DMS 273 (cell line): ENCODE data around the gene CCDC39.
A peak's percentile ranks its signal among the peaks of the same experiment; 100 is the strongest.

Experiments used
- DNase-seq: peaks from one replicate; lab custom pipeline; 2025; ENCODE audit not compliant: unreplicated experiment; lab: John Stamatoyannopoulos, UW

Gene CCDC39

DNA sequence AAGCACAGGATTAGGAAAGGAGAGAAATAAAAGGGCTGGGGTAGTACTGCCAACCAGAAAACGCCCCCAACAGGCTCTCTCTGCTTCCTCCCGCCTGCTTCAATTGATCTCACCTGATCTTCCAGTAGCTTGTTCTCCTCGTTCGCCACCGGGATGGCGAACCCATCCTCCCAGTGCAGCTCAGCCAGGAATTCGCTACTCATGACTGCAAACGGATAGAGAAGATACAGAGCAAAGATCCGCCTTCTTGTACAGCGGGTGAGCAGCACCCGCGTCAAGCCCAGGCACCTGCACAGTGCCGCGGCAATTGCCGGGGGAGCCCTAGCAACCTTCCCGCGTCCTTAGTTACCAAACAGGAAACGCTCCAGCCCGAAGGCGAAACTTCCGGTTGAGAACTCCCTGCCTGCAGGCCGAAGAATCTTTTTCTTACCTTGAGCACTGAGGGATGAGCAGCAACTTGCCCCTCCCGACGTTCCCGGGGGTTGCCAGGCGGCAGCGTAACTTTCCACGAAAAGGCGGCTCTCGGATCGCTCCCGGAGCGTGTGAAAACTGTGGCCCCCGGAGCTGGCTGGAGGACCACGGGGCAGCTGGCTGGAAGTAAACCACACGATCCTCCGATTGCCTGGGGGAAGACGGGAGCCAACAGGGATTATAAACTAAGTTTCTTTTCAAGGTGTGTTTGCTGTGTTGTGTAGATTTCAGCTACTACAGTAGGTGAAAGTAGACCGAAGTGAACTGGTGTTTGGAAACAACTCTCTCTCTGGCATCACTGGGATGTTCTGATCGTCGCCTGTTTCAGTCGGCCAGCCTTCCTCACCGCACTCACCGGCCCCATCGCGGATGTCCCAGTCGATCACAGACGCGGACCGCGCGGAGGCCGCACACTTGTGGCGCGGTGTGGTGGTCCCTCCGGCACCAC lies at the start of gene CCDC39:
Gene CCDC39 (minus strand): TSS at position 312 of the 919 bp plus-strand sequence. CDS start 109 bp downstream, at position 203.
- peak; percentile 92 for DNase-seq

DNA sequence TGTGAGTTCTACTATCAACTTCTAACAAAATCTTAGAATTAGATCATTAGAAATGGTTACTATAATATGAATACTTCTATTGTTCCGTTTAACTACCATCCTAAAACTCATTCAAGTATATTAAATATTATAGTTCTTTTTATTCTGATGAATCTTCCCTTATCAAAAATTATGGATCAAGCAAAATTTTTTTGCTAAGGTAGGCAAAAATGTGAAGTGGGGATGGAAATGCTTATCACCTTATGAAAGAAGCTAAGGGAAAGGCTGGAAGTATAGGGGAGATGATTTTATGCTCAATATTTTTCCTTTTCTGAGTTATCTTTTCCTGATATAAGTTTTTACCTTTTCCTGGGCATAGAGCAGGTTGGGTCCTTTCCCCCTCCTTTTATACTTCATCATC lies 40.7 kb upstream of the CCDC39 start:
- no peak for DNase-seq

DNA sequence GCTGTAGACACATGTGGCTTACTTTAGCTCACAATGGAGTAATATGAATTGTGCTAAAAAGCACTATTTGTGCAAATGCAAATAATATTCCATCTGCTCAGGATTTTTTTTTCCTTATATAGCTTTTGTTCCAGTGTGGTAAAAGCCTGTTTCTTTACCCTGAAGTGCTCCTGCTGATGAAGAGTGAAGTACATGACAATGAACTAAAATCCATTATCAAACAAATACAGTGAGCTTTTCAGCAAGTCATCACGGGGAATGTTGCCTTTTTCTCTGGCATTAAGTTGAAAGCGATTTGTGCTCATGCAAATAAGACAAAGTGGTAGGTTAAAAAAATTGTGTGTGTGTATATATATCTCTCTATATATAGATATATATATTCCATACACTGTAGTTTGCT lies 28.6 kb upstream of the CCDC39 start:
- no peak for DNase-seq

DNA sequence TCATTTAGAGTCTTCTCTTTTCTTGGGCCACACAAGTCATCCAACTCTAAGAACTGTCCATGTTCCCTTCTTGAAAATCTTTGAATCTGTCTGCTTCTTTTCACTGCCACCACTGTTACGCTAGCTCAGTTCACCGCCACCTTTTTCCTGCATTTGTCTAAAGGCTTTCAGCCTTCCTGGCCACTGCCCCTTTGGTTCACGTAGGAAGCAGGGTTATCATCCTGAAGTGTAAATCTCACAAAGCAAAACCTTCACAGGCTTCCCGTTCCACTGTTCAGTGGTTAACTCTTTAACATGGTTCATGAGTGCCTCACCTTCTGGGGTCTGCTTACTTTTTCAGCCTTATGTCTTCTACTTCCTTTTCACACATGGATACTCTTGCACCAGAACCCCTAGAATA lies 26.3 kb upstream of the CCDC39 start:
- no peak for DNase-seq

DNA sequence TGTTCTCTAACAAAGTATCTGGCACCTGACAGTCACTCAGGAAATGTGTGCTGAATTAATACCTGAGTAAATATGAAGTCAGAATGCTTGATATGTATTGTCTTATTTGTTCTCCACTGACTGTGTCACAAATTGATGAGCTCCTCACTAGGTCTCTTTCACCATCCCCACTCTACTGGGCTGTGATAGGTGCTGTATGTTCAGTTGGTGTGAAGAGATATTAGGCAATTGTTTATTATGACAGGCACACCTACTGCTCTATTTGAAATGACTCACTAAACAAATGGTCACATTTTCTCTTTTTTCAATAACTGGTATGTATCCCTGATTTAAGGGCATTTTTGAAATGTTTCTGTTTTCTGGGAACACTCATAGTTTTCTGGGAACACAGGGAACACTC lies 25.2 kb upstream of the CCDC39 start:
- no peak for DNase-seq

DNA sequence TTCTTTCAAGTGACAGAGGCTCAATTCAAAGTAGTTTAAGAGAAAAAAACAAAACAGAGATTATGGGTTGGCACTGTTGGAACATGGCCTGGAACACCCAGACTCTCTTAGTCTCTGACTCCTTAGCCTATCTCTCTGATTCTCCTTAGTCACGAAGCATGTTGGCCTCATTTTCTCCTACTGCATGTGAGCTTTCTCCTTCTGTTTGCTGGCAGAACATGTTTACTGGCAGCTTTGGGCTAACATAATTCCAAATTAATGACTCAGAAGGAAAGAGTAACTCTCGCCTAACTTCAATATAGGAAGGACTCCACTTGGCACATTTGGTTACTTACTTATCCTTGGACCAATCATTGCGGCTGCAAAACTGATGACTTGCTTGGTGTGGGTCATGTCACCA lies 21.7 kb upstream of the CCDC39 start:
- DNase-seq = no peak

DNA sequence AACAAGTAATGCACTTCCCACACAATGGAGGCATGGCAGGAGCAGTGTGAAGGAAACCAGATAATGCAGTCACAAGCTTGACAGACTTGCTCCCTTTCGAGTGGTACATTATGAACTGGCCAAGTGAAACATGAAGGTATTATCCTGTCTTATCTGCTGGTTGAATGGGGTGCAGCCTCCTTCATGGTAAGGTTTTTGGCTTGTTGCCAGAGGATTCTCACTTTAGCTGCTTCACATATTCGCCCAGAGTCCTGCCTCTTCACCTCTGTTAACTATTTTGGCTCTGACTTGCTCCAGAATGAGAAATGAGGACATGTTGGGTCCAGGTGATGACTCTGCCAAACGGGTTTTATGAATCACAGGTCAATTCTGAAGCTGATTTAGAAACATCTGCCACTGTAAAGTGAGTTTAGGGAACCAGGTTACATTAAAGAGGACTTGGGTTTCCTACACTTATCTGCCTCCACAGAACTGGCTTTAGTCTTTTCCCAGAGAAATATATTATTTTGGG lies 19.5 kb upstream of the CCDC39 start:
- DNase-seq = no peak

DNA sequence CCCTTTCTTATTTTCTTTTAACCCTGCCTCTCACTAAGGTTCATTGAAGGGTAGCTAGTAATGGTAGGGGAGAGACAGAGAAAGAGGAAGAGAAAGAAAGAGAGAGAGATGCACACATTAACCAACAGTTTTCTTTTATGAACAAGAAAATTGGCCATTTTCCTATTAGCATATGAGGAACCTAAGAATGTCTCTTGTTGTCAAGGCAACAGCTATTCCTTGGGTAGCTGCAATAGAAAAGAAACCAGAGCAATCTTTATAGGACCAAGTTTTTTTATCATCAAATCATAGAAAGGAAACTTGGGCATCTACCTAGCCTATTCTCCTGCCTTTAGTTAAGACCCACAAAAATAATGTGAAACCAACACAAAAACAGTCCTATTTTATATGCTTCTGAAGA lies 15.0 kb upstream of the CCDC39 start:
- no peak for DNase-seq

DNA sequence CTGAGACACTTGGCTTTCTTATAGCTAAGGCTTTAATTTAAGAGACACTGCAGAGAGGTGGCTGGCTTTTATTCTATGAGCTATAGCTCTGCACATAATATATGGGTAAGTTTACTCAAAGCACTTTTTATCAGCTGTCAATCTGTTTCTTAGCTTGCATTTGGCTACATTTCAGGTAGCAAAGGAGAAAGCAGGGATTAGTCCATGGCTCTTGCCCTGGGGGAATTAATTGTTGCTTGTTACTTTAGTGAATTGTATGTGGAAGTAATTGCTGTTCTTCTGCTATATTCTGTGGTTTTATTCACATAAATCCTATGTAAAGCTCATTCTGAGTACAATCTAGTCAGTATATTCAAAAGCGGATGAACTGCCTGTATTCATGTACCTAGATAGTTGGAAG lies 14.4 kb upstream of the CCDC39 start:
- no peak for DNase-seq

DNA sequence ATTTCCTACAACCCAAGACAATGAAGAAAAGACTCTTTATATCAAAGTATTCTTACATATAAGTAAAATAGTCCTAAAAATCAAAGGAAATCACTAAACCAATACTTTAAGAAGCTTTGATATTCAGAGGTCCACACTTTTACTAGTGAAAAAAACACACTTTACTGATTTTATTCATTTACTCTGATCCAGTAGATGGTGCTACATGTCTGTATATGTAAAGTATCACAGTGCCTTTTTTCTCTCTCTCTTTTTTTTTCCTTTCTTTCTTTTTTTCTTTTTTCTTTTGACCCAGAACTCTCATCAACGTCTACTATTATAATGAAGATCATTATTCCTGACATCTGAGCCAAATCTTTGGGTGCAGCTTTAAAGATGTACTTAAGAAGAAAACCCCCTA lies 10.8 kb upstream of the CCDC39 start:
- DNase-seq = peak; percentile 21

DNA sequence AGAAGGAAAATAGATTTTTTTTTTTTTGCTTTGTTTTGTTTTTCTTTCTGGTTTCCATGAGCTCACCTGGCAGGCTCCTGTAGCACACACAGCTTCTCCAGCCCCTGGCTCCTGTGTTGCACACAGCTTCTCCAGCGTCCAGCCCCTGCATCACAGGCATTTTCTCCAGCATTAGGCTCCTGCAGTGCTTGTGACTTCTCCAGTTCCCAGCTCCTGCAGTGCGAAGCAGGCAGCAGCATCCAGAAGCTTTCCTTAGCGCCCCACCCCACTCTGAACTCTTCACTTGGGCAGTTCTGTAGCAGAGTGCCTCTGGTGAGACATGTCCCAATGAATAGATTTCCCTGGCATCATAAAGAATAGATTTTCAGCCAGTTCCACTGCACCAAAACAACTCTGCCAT lies 5.5 kb upstream of the CCDC39 start:
- no peak for DNase-seq

DNA sequence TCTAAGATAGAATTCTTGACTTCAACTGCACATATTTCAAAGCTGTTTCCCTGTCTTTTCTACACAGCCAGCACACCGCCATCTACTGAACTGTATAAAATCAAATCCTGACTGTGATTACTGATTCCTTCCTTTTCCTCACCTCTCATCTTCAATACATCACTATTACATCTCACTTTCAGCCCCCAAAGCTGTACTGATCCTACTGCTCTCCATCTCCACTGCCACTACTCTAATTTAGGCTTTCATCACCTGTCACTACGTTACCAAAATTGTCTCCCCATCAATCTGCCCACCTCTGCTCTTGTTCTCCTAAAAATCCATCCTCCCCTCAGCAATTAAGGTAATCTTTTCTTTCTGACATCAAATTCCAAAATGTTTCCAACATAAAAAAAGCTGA lies 4.5 kb upstream of the CCDC39 start:
- peak; percentile 15 for DNase-seq

DNA sequence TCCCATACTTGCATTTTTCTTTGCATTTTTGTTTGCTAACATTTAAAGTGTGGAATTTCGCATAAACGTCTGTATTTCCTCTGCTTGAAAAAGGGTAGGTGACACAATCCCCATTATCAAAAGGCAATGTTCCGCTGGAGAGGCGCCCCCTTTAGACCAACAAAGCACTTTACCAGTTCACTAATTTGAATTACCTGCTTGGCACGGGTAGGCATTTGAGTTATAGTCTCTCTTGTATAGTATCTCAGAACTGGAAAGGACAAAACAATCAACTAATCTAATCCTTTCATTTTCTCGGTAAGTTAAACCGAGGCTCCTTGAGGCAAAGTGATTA lies 775 bp upstream of the CCDC39 start:
- peak; percentile 79 for DNase-seq

DNA sequence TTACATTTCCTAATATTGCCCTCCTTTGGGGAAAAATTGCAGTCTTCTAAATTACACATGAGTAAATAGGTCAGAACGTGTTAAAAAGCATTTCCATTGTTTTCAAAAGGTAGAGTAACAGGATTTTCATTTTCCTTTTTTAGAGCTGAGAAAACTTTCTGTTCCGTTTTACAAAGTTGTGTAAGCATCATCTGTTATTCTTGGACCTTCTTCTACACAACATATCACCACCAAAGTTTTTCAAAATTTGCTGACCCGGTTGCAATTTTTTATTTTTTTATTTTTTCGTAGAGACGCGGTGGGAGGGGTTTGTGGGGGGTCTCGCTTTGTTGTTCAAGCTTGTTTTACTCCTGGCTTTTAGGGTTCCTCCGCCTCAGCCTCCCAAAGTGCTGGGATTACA lies 1.1 kb downstream of the CCDC39 start:
- no peak for DNase-seq

DNA sequence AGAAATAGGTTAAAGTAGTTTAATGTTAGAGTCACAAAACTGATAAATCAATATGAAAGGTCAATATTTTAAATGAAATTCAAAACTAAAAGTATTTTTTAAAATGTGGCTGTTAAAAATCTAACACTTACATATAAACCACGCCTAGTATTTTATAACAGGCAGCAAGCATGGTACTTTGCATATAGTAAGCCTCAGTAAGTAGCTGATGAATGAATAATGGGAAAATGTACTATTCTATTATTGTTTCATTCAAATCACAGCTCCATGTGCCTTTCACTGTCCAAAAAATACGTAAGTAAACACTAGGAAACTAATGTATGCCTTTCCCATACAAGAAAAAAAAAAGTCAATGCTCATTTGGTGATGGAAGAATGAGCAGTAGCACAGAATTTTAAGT lies 17.8 kb downstream of the CCDC39 start:
- DNase-seq = no peak

DNA sequence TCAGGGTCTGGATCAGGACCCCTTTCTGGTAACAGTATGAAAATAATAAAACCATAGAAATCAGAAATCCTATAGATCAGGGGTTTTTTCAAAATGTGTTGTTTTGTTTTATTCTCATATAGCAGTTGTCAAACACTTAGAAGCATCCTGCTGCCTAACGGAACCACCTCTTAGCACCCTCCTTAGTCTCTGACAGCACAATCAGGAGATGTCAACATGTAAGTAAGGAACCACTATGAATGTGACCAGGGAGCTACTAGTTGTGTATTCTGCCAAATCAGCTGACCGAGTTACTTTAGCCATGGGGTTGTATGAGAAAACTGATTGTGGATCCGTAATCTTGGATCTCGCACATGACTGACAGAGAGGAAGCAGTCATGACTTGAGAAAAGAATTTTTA lies 22.2 kb downstream of the CCDC39 start:
- DNase-seq = peak; percentile 20

DNA sequence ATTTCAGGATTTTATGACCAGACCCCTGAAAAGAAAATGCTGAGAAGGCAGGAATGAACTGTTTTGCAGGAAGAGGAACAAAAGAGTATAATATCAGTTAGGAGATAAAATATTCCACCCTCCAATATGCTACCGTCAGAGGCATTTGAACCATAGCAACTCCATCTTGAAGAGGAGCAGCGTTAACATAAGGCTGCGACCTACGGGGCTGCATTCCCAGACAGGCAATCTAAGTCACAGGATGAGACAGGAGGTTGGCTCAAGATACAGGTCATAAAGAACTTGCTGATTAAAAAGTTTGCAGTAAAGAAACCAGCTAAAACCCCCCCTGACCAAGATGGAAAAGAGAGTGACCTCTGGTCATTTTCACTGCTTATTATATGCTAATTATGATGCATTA lies 22.9 kb downstream of the CCDC39 start:
- no peak for DNase-seq

DNA sequence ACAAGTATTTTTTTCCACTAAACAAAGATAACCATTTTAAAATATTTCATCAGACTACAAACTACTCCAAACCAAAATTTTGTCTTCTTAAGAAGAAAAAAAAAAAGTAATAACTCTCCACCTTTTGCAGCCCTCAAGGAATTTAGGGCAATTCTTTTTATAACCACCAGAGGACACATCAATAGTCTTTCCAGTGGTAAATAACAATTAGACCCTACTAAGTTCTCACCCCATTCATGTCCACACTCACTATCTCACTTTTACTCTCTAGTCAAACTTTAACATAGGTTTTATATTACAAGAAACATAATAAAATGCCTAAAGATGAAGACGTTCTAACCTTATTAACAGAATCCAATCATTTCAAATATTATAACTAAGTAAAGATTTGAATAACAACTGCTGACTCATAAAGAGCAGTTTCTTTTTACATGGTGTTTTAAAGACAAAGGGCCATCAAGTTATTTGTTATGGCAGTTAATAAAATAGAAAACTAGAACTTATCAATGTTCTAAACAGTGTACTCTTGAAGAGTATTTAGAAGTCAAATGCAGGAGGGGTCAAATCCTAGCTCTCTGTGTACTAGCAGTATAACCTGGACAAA lies 33.0 kb downstream of the CCDC39 start:
- DNase-seq = peak; percentile 41

DNA sequence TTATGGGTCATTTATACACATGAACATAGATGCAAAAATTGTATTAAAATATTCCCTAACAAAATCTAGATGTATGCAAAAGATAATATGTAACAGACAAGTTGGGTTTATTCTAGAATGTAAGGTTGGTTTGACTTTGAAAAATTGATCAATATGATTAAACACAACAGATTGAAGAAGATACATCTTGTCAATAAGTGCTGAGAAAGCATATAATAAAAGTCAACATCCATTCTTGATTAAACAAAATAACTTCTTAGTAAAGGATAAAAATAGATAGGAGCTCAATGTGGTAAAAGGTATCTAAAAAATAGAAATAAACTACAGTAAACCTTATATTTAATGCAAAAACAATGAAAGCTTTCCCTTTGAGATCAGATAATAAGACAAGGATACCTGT lies 38.3 kb downstream of the CCDC39 start:
- DNase-seq = no peak

DNA sequence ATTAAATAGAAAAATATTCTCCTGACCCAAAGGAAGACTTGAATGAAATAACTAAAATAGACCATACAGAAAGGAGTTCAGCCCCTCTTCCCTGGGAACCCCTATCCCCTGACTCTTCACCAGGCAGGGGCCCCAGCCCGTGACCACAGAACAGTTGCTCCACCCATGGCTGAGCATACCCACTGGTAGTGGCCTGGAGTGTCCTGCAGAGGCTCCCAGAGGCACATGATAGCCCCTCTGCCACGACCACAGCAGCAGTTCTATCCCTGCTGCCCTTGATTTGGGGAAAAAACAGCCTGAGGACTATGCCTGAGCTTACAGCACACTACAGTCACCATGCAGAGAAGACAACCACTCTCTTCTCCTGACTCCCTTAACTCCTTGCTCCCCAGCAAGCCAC lies 45.6 kb downstream of the CCDC39 start:
- peak; percentile 17 for DNase-seq

DNA sequence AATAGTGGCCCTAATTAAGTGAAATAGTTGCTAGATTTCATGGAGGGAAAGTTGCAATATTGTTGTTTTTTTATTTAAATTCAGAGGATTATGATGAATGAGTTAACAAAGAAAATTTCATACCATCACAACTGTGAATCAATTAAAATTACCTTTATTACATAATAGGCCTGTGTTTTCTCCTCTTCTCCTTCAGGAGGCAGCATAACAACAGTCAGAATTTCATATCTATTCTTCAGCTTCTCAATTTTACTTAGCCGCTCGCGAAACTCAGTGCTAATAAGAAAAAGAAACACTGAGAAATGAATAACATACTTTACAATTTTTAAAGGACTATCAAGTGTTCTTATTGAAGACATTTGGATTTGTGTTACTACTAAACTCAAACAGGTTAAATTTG lies 48.0 kb downstream of the CCDC39 start:
- DNase-seq = no peak

DNA sequence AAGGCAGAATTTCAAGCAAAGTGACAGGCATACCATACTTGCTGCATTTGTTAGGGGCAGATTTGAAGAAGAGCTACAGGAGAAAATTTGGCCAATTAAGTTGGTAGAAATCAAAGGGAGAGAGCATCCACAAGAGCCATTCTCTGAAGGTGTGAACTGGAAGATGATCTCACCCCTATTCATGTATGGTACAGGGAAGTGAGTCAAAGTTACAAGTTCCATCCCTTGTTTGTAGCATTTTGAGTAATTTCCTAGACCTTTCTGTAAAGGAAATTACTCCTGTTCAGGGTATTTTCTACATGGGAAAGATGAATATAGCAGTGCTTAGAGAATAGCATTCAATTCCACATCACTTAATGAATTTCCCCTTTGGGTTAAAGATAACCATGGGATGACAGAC lies 48.9 kb downstream of the CCDC39 start:
- no peak for DNase-seq

DNA sequence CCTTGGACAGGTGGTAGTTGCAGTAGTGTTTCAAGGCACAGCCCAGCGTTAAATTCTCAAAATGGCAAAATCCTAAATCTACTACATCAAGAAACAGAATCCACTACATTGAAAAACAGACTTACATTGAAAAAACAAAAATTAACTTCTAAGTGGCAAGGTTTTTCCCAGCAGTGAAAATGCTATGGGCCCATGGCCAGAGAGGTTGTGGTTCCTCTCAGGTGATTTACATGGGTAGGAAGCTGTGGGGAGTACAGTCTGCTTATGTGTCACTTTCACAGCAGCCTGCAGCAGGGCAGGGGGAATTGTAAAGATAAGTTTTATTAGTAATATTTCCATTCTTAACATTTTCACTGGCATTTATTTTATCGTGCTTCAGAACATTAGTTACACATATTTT lies 52.4 kb downstream of the CCDC39 start:
- DNase-seq = no peak
